Hepatocyte (in vitro differentiated cells): ENCODE data around the gene DACH2.

Experiments used
- CTCF ChIP-seq: fragments of 200-600 bp; sonication (generic); IDR thresholded peaks from 2 replicates; pipeline ENCODE4 v1.5.1; 2016; ENCODE audit warnings: antibody characterized with exemption, mild to moderate bottlenecking; ENCODE audit not compliant: poor library complexity
- EZH2 ChIP-seq: fragments of 200-600 bp; sonication (generic); IDR thresholded peaks from 2 replicates; pipeline ENCODE4 v1.6.1; 2016; ENCODE audit warnings: antibody characterized with exemption, mild to moderate bottlenecking, borderline replicate concordance
- EZH2phosphoT487 ChIP-seq: fragments of 200-600 bp; sonication (generic); IDR thresholded peaks from one replicate; pipeline ENCODE4 v1.6.1; 2018; ENCODE audit warnings: antibody characterized with exemption, mild to moderate bottlenecking, low read depth, moderate library complexity; ENCODE audit not compliant: unreplicated experiment, severe bottlenecking

GRCh38 chrX:86829786-86830185 is 681.5 kb downstream of the DACH2 start:
- TF ChIP-seq EZH2 (no peak), CTCF (no peak), EZH2phosphoT487 (no peak)
